ENCODE data around the gene ACVR2A.

DNA sequence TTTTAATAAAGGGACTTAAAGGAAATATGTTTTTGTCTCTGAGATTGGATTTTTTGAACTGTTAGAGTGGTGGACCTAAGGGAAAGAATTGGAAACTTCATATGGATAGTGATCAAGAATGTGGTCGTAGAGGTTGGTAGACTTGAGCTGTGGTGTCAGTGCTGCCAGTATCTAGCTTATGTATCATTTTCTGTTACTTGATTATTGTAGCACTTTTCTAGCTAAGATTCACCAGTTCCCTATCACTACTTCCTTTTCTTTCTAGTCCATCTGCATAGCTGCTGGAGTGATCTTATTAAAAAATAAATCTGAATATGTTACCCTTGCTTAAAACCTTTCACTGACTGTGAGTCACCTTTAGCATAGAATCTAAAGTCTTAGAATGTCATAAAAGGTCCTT lies 6.0 kb downstream of the ACVR2A start:
- TF ChIP-seq, protein P1, sequence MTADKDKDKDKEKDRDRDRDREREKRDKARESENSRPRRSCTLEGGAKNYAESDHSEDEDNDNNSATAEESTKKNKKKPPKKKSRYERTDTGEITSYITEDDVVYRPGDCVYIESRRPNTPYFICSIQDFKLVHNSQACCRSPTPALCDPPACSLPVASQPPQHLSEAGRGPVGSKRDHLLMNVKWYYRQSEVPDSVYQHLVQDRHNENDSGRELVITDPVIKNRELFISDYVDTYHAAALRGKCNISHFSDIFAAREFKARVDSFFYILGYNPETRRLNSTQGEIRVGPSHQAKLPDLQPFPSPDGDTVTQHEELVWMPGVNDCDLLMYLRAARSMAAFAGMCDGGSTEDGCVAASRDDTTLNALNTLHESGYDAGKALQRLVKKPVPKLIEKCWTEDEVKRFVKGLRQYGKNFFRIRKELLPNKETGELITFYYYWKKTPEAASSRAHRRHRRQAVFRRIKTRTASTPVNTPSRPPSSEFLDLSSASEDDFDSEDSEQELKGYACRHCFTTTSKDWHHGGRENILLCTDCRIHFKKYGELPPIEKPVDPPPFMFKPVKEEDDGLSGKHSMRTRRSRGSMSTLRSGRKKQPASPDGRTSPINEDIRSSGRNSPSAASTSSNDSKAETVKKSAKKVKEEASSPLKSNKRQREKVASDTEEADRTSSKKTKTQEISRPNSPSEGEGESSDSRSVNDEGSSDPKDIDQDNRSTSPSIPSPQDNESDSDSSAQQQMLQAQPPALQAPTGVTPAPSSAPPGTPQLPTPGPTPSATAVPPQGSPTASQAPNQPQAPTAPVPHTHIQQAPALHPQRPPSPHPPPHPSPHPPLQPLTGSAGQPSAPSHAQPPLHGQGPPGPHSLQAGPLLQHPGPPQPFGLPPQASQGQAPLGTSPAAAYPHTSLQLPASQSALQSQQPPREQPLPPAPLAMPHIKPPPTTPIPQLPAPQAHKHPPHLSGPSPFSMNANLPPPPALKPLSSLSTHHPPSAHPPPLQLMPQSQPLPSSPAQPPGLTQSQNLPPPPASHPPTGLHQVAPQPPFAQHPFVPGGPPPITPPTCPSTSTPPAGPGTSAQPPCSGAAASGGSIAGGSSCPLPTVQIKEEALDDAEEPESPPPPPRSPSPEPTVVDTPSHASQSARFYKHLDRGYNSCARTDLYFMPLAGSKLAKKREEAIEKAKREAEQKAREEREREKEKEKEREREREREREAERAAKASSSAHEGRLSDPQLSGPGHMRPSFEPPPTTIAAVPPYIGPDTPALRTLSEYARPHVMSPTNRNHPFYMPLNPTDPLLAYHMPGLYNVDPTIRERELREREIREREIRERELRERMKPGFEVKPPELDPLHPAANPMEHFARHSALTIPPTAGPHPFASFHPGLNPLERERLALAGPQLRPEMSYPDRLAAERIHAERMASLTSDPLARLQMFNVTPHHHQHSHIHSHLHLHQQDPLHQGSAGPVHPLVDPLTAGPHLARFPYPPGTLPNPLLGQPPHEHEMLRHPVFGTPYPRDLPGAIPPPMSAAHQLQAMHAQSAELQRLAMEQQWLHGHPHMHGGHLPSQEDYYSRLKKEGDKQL (CRISPR knock-in tag; IDR thresholded peaks at IDR 0.05; ENCODE audit: borderline replicate concordance) = no peak
- TF ChIP-seq, protein P2, sequence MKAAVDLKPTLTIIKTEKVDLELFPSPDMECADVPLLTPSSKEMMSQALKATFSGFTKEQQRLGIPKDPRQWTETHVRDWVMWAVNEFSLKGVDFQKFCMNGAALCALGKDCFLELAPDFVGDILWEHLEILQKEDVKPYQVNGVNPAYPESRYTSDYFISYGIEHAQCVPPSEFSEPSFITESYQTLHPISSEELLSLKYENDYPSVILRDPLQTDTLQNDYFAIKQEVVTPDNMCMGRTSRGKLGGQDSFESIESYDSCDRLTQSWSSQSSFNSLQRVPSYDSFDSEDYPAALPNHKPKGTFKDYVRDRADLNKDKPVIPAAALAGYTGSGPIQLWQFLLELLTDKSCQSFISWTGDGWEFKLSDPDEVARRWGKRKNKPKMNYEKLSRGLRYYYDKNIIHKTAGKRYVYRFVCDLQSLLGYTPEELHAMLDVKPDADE (conservative IDR thresholded peaks at IDR 0.05; ENCODE audit: control insufficient read depth, low read depth, low read length) = no peak
- TF ChIP-seq XRCC4 (IDR thresholded peaks at IDR 0.05; ENCODE audit: extremely low read depth, insufficient read depth, insufficient read length) = no peak
- TF ChIP-seq, protein P3, sequence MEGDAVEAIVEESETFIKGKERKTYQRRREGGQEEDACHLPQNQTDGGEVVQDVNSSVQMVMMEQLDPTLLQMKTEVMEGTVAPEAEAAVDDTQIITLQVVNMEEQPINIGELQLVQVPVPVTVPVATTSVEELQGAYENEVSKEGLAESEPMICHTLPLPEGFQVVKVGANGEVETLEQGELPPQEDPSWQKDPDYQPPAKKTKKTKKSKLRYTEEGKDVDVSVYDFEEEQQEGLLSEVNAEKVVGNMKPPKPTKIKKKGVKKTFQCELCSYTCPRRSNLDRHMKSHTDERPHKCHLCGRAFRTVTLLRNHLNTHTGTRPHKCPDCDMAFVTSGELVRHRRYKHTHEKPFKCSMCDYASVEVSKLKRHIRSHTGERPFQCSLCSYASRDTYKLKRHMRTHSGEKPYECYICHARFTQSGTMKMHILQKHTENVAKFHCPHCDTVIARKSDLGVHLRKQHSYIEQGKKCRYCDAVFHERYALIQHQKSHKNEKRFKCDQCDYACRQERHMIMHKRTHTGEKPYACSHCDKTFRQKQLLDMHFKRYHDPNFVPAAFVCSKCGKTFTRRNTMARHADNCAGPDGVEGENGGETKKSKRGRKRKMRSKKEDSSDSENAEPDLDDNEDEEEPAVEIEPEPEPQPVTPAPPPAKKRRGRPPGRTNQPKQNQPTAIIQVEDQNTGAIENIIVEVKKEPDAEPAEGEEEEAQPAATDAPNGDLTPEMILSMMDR (IDR thresholded peaks at IDR 0.05 in 2 of 3, conservative IDR thresholded peaks at IDR 0.05 in 1 of 3; ENCODE audit: insufficient read depth in 2 of 3, low read depth in 1 of 3, low read length in 3 of 3) = no peak
- no peak for TF ChIP-seq ZBTB7A (IDR thresholded peaks at IDR 0.05; ENCODE audit: borderline replicate concordance, control insufficient read depth, low read depth, low read length)
- no peak for TF ChIP-seq ARID2 (IDR thresholded peaks at IDR 0.05)
- TF ChIP-seq TAF1 (IDR thresholded peaks at IDR 0.05; ENCODE audit: control insufficient read depth, extremely low read depth, insufficient read depth, low read length, severe bottlenecking) = no peak
- TF ChIP-seq, protein P4, sequence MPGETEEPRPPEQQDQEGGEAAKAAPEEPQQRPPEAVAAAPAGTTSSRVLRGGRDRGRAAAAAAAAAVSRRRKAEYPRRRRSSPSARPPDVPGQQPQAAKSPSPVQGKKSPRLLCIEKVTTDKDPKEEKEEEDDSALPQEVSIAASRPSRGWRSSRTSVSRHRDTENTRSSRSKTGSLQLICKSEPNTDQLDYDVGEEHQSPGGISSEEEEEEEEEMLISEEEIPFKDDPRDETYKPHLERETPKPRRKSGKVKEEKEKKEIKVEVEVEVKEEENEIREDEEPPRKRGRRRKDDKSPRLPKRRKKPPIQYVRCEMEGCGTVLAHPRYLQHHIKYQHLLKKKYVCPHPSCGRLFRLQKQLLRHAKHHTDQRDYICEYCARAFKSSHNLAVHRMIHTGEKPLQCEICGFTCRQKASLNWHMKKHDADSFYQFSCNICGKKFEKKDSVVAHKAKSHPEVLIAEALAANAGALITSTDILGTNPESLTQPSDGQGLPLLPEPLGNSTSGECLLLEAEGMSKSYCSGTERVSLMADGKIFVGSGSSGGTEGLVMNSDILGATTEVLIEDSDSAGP (CRISPR knock-in tag; IDR thresholded peaks at IDR 0.05) = no peak
- no peak for TF ChIP-seq TBP (optimal IDR thresholded peaks at IDR 0.05; ENCODE audit: low read depth, low read length)
- TF ChIP-seq POLR2AphosphoS2 (IDR thresholded peaks at IDR 0.05; ENCODE audit: low read length) = no peak
